Measurements from ENCODE around the gene CCDC28B. TPM values are rescaled to one million over a fixed set of nuclear protein-coding genes. Genes with fewer than 3 reads are reported as not detected.

CCDC28B gene
- total RNA-seq, 4 donors from 2014 or later, result 16.4 to 79.0 (median 56.8) TPM

- in situ Hi-C loops (cut with MboI; ENCODE audit: low sequenced_read_pairs in 4 of 4) (no loop called here), intact Hi-C loops (cut with DNase I; ENCODE audit: low total_unique reads) (no loop called here)
- Histone ChIP-seq H3K4me1 (no peaks in the 10 kb centered on the region), H3K27ac (no peak overlapping the region), H3K27me3 (no peaks in the 10 kb centered on the region), H3K36me3 (peaks cover 0 to 64% of the 10 kb centered on the region in 2 donors), H3K4me3 (no peak overlapping the region), H3K9me3 (no peaks in the 10 kb centered on the region)
- DNase-seq (no peak), ATAC-seq (no peak)
- TF ChIP-seq POLR2A (IDR thresholded peaks at IDR 0.05) (no peak), CTCF (IDR thresholded peaks at IDR 0.05 in 4 of 5, conservative IDR thresholded peaks at IDR 0.05 in 1 of 5) (no peak)
These were observed 31.5 kb downstream of the CCDC28B start for GRCh38 chr1:32231843-32232432.

- intact Hi-C loops (cut with DNase I; ENCODE audit: low total_unique reads), result no loop called here
- H3K27ac ChIP-seq, result no peak overlapping the region
- H3K36me3 ChIP-seq, result peaks cover 0 to 56% of the 10 kb centered on the region in 2 donors
- TF ChIP-seq CTCF (IDR thresholded peaks at IDR 0.05 in 4 of 5, conservative IDR thresholded peaks at IDR 0.05 in 1 of 5) (no peak), POLR2A (IDR thresholded peaks at IDR 0.05) (no peak)
- no peaks in the 10 kb centered on the region for H3K9me3 ChIP-seq
- in situ Hi-C loops (cut with MboI; ENCODE audit: low sequenced_read_pairs in 4 of 4), result no loop called here
- no peaks in the 10 kb centered on the region for H3K4me1 ChIP-seq
- no peak for DNase-seq
- H3K27me3 ChIP-seq, result no peaks in the 10 kb centered on the region
- no peak overlapping the region for H3K4me3 ChIP-seq
- no peak for ATAC-seq
These were observed 32.3 kb downstream of the CCDC28B start for GRCh38 chr1:32232558-32233304.

GRCh38 chr1:32234792-32235191 is 34.4 kb downstream of the CCDC28B start:
- peak in 1 of 2 donors; percentile 32 for DNase-seq
- intact Hi-C loops (cut with DNase I; ENCODE audit: low total_unique reads) (no loop called here), in situ Hi-C loops (cut with MboI; ENCODE audit: low sequenced_read_pairs in 4 of 4) (no loop called here)
- Histone ChIP-seq H3K4me1 (no peaks in the 10 kb centered on the region), H3K27me3 (no peaks in the 10 kb centered on the region), H3K36me3 (peaks cover 0 to 35% of the 10 kb centered on the region in 2 donors), H3K27ac (peak overlapping the region in 1 of 4 donors; percentile 62), H3K9me3 (no peaks in the 10 kb centered on the region), H3K4me3 (no peak overlapping the region)
- TF ChIP-seq CTCF (IDR thresholded peaks at IDR 0.05 in 4 of 5, conservative IDR thresholded peaks at IDR 0.05 in 1 of 5), result no peak
- no peak for TF ChIP-seq POLR2A (IDR thresholded peaks at IDR 0.05)
- peak; percentile 50 to 57 for ATAC-seq

DNA sequence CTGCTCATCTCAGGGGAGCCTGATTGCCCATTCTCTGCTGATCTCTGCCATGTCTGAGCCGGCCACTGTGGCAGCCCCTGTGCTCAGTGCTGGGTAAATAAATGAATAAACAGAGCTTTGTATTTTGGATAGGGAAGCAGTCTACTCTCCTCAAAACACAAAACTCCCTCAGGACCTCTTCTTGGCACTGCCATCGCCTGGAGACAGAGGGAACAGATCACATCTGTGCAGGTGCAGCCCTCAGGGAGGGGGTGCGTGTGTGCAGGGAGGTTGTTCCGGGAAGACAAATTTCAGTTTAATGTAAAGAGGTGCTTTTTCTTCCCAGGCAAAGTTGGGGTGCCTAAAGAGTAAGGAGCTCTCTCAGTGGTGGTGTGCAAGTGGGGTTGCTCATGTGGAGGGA is 38.9 kb downstream of the CCDC28B start:
- in situ Hi-C loops (cut with MboI; ENCODE audit: low sequenced_read_pairs in 4 of 4) (no loop called here), intact Hi-C loops (cut with DNase I; ENCODE audit: low total_unique reads) (no loop called here)
- H3K9me3 ChIP-seq, result no peaks in the 10 kb centered on the region
- peak overlapping the region in 2 of 4 donors; percentile 71 for H3K27ac ChIP-seq
- ATAC-seq, result no peak
- peaks cover 8 to 10% of the 10 kb centered on the region in 2 donors for H3K4me1 ChIP-seq
- TF ChIP-seq POLR2A (IDR thresholded peaks at IDR 0.05), result no peak
- TF ChIP-seq CTCF (IDR thresholded peaks at IDR 0.05 in 4 of 5, conservative IDR thresholded peaks at IDR 0.05 in 1 of 5), result no peak
- H3K4me3 ChIP-seq, result no peak overlapping the region
- H3K27me3 ChIP-seq, result no peaks in the 10 kb centered on the region
- H3K36me3 ChIP-seq, result no peaks in the 10 kb centered on the region
- no peak for DNase-seq
